Kidney glomerular epithelial cell (primary cell): ENCODE results near the gene ATN1.

Source experiments
- DNase-seq: peaks from one replicate; lab custom pipeline; 2025; lab: John Stamatoyannopoulos, UW

ATN1 gene

DNA sequence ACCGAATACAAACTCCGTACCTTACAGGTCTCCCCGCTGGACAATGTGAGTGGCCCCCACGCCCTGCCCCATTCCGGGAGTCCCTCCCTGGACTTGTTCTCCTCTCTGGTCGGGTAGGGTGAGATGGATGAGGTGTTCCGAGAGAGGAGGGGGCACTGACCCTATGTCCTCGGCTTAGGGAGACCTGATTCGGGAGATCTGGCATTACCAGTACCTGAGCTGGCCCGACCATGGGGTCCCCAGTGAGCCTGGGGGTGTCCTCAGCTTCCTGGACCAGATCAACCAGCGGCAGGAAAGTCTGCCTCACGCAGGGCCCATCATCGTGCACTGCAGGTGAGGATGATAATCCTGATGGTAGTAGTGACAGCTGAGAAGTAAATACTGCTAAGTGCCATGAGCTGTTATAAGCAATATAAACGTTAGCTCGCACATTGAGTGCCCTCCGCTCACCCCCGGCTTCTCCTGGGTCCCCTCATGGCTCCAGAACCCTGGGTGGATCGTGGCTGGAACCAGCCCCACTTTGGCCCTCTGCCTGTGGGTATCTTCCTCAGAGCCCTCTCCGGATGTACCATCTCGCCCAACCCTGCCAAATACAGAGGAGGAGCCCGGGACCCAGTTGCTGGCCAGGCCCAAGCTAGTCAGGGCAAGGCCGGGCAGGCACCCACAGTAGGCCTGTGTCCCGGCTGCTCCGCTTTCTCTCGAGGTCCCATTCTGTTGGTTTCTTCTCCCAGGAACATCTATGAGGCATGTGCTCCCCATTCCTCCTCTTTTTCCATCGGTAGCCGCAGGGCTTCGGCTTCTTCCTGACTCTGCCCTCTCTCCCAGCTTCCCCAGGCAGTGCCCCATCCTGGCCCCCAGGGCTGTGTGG lies 30.2 kb downstream of the ATN1 start:
- no peak for DNase-seq

- DNase-seq, result no peak
Observed at GRCh38 chr12:6958609-6959057, 30.9 kb downstream of the ATN1 start.

DNA sequence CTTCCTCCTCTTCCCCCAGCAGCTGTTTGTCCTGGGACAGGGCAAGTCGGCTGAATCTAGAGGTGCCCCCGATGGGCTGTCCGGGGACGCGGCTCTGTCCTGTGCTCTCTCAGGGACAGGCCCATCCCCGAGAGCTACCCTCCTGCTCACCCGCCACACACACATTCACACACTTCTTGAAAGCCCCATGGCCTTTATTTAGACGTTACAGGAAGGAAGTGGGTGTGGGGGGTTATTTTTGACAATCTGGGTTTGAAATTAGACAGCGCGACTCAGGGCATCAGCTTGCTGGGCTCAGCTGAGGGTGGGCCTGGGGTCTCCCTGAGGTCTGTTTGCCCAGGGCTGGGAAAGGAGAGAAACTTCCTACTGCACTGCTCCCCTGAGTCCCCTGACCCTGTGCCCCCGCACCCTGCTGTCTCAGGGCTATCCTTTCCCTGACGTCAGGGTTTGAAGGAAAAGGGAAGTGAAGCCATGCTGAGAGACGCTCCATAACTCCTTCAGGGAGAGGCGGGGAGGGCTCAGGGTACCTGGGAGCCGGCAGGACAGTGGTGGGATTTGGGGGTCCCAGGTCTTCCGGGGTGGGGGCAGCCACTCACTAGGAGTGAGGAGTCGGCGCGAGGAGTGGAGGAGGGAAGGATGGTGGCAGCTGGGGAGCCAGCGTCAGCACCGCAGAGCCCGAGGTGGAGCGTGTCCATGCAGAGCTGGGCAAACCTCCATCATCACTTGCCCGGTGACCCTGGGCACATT lies 31.5 kb downstream of the ATN1 start:
- DNase-seq, result no peak

DNA sequence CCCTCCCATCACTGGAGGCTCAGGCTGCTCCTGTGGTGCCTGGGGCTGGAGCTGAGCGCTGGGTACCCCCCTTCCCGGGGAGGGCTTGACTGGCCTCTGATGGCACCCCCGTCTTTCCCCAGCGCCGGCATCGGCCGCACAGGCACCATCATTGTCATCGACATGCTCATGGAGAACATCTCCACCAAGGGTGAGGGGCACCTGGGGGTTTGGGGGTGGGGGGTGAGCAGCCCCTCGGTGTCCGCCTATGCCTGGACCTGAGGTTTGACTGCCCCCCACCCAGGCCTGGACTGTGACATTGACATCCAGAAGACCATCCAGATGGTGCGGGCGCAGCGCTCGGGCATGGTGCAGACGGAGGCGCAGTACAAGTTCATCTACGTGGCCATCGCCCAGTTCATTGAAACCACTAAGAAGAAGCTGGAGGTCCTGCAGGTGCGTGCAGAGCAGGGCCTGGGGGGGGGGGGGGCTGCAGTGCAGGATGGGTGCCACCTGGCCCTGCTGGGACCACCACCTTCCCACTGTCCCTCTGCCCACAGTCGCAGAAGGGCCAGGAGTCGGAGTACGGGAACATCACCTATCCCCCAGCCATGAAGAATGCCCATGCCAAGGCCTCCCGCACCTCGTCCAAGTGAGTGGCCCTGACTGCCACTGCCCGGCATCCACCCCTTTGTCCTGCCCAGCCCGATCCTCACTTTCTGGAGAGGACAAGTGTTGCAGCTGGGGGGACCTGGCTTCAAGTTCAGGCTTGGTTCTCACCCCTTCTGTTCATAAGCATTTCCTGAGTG lies 32.2 kb downstream of the ATN1 start:
- no peak for DNase-seq

- no peak for DNase-seq
Observed at GRCh38 chr12:6960593-6961277, 33.0 kb downstream of the ATN1 start.

DNA sequence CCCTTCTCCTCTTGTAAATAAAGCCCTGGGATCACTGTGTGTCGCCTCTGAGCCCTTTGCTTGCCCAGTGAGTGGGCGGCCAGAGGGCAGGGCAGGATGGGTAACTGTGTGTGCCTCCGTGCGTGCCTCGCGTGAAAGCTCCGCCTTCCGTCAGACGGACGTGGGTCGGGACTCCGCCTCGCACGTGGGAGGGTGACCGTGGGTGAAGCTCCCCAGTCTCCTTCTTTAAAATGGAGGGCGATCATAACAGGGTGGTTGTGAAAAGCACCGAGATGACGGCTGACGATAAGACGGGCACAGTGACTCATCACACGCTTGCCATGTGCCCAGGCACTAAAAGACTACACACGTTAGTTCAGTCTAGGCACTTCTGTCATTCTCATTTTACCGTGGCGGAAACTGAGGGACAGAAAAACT lies 33.5 kb downstream of the ATN1 start:
- no peak for DNase-seq

- DNase-seq, result peak; percentile 9
Observed at GRCh38 chr12:6961695-6962284, 34.0 kb downstream of the ATN1 start.

- DNase-seq, result no peak
Observed at GRCh38 chr12:6962285-6963015, 34.7 kb downstream of the ATN1 start.

GRCh38 chr12:6963016-6963731 lies 35.4 kb downstream of the ATN1 start:
- no peak for DNase-seq

DNA sequence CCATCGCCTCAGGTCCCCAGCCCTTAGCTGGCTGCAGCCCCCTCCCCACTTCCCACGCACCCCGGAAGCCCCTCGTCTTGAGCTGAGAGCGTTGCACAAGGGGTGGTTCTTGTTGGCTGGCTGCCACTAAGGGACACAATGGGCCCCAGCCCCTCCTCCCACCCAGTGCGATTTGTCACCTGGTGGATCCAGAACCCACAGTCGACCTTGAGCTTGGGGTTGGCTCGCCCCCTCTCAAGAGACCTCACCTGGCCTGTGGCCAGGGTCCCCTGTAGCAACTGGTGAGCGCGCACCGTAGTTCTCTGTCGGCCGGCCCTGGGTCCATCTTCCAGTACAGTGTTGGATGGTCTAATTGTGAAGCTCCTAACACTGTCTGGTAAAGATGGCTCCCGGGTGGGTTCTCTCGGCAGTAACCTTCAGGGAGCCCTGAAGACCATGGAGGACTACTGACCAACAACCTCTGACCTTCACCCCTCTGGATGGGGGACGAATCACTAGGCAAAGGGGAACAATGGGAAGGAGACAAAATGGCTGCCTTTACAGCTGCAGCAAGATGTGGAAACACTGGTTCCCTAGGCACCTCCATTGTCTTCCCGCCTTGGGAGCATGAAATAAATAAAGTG lies 36.1 kb downstream of the ATN1 start:
- DNase-seq, result no peak

- DNase-seq, result no peak
Observed at GRCh38 chr12:6964605-6965025, 36.9 kb downstream of the ATN1 start.

DNA sequence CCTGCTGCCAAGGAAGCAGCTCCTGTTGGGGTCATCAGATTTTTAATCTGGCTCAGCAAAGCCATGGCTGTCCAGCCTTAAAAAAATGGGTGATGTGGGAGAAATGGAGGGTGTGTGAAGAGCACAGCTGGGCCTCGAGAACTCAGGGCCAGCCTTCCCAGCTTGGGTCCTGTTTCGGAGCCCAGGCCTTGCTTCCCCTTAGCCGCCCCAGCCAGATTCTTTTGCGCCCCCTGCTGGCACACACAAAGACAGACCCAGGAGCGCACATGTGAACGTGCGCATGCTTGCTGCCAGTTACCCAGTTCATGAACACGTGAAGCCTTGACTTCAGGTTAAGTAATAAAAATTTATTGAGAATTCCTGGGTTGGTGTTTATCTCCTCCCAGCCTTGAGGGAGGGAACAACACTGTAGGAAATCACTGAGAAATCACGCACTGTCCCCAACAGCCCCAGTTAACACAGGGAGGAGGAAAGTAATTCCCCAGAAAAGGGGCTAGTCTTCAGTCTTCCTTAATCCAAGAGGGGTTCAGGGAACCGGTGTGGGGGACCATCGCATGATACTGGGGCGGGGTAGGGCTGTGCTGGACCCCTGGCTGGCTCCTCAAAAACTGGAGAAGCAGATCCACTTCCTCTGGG lies 37.4 kb downstream of the ATN1 start:
- peak; percentile 21 for DNase-seq

DNA sequence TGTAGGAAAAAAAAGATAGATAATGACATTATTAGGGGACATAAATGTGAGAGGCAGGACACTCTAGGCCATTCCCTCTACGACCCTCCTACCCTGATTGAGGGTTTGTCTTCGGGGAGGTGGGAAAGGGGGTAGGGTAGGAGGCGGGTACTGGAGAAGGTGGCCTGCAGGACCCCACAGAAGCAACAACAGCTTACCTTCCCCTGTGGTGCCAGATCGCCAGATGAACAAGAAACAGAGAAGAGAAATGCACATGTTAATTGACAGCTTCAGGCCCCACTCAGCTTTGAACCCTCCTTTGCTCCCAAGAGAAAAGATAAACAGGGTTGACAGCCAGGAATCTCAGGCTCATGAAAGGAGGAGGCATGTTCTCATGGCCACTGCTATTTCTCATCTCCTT lies 38.0 kb downstream of the ATN1 start:
- no peak for DNase-seq

DNA sequence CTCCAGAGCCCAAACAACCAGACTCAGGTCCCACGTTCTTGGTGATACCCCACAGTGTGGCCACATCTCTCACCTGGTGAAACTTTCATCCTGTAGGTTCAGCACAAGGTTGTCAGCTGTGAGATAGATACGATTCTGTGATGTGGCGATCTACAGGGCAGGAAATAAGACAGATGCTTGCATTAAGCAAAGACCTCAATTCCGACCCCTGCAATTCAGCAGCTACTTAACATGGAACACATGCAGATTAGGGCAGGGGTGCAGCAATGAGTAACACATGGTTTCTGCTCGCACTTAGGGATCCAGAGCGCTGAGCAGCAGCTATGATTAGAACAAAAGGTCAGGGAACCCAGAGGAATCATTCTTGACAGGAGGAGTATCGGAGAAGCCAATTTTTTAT lies 38.6 kb downstream of the ATN1 start:
- no peak for DNase-seq

GRCh38 chr12:6967651-6968100 lies 39.9 kb downstream of the ATN1 start:
- no peak for DNase-seq

GRCh38 chr12:6968426-6968825 lies 40.7 kb downstream of the ATN1 start:
- DNase-seq, result no peak

DNA sequence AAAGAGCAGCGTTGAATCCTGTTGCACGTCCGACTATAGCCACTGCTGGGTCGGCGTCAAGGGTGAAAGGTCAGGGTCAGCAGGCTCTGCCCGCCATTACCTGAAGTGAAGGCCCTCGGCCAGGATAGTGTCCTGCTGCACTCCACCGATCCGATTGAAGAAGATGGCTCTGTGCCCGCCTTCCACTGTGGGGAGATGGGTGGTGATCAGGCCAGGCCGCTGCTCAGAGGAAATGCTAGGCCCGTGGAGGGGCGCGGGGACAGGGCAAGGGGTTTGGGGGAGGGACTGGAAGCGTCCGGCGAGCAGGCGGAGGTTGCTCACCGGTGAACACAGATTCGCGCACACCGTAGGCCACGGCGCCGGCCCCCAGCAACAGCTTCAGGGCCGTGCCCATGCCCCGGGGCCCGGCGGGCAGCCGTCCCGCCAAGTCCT lies 42.4 kb downstream of the ATN1 start:
- no peak for DNase-seq

DNA sequence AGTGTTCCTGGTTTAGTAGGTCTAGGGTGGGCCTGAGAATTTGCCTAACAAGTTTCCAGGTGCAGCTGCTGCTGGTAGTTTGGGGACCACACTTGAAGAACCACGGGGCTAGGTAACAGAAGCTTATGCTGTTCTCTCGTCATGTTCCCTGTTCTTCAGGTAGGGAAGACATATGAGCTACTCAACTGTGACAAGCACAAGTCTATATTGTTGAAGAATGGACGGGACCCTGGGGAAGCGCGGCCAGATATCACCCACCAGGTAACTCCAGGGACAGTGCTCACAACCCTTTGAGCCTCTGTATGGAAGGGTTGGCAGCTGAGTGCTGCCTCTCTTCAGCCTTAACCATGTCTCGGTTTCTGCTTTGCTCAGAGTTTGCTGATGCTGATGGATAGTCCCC lies 46.4 kb downstream of the ATN1 start:
- no peak for DNase-seq
